OCI-LY7 (cell line): ENCODE measurements around the gene CDK18. TPM values are rescaled to one million over a fixed set of nuclear protein-coding genes. Genes with fewer than 3 reads are reported as not detected.

Experiments
- BruUV-seq: library from RNA; stranded (reverse); fragments of 400-500 nt; replicated peaks from 2 replicates; lab custom pipeline; 2021; lab: Mats Ljungman, UMichigan
- CTCF ChIA-PET: fragments of 300-600 bp; sonication (Branson Sonifier 250); formaldehyde crosslinking; loops from one replicate; lab custom pipeline; 2022; ENCODE audit warnings: antibody characterized with exemption; ENCODE audit not compliant: unreplicated experiment; lab: Charles Lee
- POLR2A ChIA-PET: fragments of 300-600 bp; sonication (Branson Sonifier 250); formaldehyde crosslinking; loops from one replicate; lab custom pipeline; 2022; ENCODE audit warnings: antibody characterized with exemption; lab: Charles Lee
- DNase-seq: peaks from one replicate; pipeline ENCODE4 v3.0.0-alpha.2; 2015; ENCODE audit warnings: low spot score
- H2AFZ ChIP-seq: fragments of 200-600 bp; sonication (generic), shearing (Covaris generic); 2 replicates; pipeline ENCODE4 v1.6.1; 2014; ENCODE audit warnings: mild to moderate bottlenecking, antibody characterized with exemption, low read length, moderate library complexity
- H3K27ac ChIP-seq: fragments of 200-600 bp; sonication (generic); 2 replicates; pipeline ENCODE4 v1.5.1; 2014; ENCODE audit warnings: mixed run types, low read depth, mild to moderate bottlenecking, moderate library complexity, low read length, inconsistent platforms; ENCODE audit not compliant: poor library complexity, severe bottlenecking
- H3K36me3 ChIP-seq: fragments of 200-600 bp; sonication (generic); 2 replicates; pipeline ENCODE4 v1.6.1; 2014; ENCODE audit warnings: mild to moderate bottlenecking, antibody characterized with exemption, low read length, moderate library complexity, mixed read lengths; ENCODE audit not compliant: insufficient read depth
- H3K4me1 ChIP-seq: fragments of 200-600 bp; sonication (generic); 2 replicates; pipeline ENCODE4 v1.5.1; 2014; ENCODE audit warnings: mild to moderate bottlenecking, low read length; ENCODE audit not compliant: insufficient read depth, poor library complexity, severe bottlenecking
- H3K4me2 ChIP-seq: fragments of 200-600 bp; sonication (generic); 2 replicates; pipeline ENCODE4 v1.6.1; 2014; ENCODE audit warnings: mild to moderate bottlenecking, low read length
- H3K4me3 ChIP-seq: fragments of 200-600 bp; sonication (generic); 2 replicates; pipeline ENCODE4 v1.5.1; 2014; ENCODE audit warnings: mild to moderate bottlenecking, low read depth, low read length; ENCODE audit not compliant: poor library complexity, severe bottlenecking
- H3K79me2 ChIP-seq: fragments of 200-600 bp; sonication (generic); 2 replicates; pipeline ENCODE4 v1.6.1; 2016; ENCODE audit warnings: low read depth, mild to moderate bottlenecking, low read length, moderate library complexity, mixed read lengths; ENCODE audit not compliant: insufficient read depth
- H3K9me2 ChIP-seq: fragments of 200-600 bp; sonication (generic); 2 replicates; pipeline ENCODE4 v1.6.1; 2016; ENCODE audit warnings: mild to moderate bottlenecking, low read length, mixed read lengths; ENCODE audit not compliant: insufficient read depth
- H3K9me3 ChIP-seq: fragments of 200-600 bp; sonication (generic); 2 replicates; pipeline ENCODE4 v1.6.1; 2014; ENCODE audit warnings: mild to moderate bottlenecking, mixed run types, low read length, mixed read lengths
- H4K20me1 ChIP-seq: fragments of 200-600 bp; sonication (generic); 2 replicates; pipeline ENCODE4 v1.6.1; 2014; ENCODE audit warnings: mild to moderate bottlenecking, antibody characterized with exemption, low read length, moderate library complexity, mixed read lengths; ENCODE audit not compliant: insufficient read depth
- EZH2phosphoT487 ChIP-seq: fragments of 200-600 bp; sonication (generic); IDR thresholded peaks from 2 replicates; pipeline ENCODE4 v1.6.1; 2018; ENCODE audit warnings: low read depth, borderline replicate concordance, mild to moderate bottlenecking, mixed run types, antibody characterized with exemption, low read length, moderate library complexity, mixed read lengths
- intact Hi-C: fragments of 100-400 bp; cut with micrococcal nuclease; formaldehyde crosslinking; loops from one replicate; pipeline ENCODE4 v1.10.0; 2022; ENCODE audit not compliant: unreplicated experiment
- total RNA-seq, 2 experiments: library from RNA; depleted of rRNA in 1 of 2; stranded (reverse); fragments of >200 nt in 1 of 2; shearing (Covaris generic) in 1 of 2; gene quantifications; 2 replicates each; pipeline ENCODE4 v1.2.3, GENCODE V29; 2014 to 2022
- TF ChIP-seq, protein P1 (sequence below): fragments of 200-600 bp; sonication (generic); conservative IDR thresholded peaks from 2 replicates; pipeline ENCODE4 v1.5.1; 2014; ENCODE audit warnings: mild to moderate bottlenecking, antibody characterized with exemption, low read length, moderate library complexity, mixed read lengths

CDK18 gene
- total RNA-seq, 2 experiments from 2014 or later = 10.1 to 21.2 TPM

DNA sequence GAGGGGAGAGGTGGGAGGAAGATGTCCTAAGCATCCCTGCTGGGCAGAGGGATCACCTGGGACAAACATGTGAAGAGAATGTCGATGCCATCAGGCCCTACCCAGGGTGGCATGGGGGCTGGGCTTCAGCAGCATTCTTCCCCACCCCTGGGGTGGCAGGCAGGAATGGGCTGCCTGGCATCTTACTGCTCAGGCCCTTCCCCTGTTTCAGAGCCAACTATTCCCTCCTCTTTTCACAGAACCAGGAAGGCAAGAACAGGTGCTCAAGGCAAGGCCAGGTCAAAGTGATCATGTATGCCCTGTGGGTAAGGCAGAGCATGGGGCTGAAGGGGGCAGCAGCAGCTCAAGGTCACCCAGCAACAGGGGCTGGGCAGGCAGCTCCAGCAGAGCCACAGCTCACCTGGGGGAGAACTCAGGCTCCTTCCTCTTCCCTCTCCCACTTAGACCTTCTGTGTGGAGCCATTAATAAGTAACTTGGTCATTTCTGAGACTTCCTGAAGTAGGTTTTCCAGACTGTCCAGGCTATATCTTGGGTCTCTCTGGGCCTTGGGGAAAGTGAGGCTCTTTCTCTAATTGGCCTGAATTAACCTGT lies 70.9 kb downstream of the CDK18 start:
- H4K20me1 ChIP-seq = no peaks in the 10 kb centered on the region
- no peak overlapping the region for H3K27ac ChIP-seq
- no peak overlapping the region for H3K4me2 ChIP-seq
- TF ChIP-seq, protein P1, sequence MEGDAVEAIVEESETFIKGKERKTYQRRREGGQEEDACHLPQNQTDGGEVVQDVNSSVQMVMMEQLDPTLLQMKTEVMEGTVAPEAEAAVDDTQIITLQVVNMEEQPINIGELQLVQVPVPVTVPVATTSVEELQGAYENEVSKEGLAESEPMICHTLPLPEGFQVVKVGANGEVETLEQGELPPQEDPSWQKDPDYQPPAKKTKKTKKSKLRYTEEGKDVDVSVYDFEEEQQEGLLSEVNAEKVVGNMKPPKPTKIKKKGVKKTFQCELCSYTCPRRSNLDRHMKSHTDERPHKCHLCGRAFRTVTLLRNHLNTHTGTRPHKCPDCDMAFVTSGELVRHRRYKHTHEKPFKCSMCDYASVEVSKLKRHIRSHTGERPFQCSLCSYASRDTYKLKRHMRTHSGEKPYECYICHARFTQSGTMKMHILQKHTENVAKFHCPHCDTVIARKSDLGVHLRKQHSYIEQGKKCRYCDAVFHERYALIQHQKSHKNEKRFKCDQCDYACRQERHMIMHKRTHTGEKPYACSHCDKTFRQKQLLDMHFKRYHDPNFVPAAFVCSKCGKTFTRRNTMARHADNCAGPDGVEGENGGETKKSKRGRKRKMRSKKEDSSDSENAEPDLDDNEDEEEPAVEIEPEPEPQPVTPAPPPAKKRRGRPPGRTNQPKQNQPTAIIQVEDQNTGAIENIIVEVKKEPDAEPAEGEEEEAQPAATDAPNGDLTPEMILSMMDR = no peak
- TF ChIP-seq EZH2phosphoT487 = no peak
- BruUV-seq = no TSS peak
- DNase-seq = no peak
- H3K4me1 ChIP-seq = no peaks in the 10 kb centered on the region
- no peaks in the 10 kb centered on the region for H3K36me3 ChIP-seq
- intact Hi-C loops = no loop called here
- no peaks in the 10 kb centered on the region for H3K9me3 ChIP-seq
- CTCF ChIA-PET = no interaction called here
- POLR2A ChIA-PET = interaction anchor here (1.1 kb wide), 1 partner anchor 10 kb away, joined by 3 read pairs; no protein-coding TSS in a partner anchor
- H3K9me2 ChIP-seq = no peaks in the 10 kb centered on the region
- H3K4me3 ChIP-seq = no peak overlapping the region
- H3K79me2 ChIP-seq = no peaks in the 10 kb centered on the region
- H2AFZ ChIP-seq = no peak overlapping the region

GRCh38 chr1:205576011-205576410 lies 71.5 kb downstream of the CDK18 start:
- H3K36me3 ChIP-seq = no peaks in the 10 kb centered on the region
- H4K20me1 ChIP-seq = no peaks in the 10 kb centered on the region
- no peak for DNase-seq
- H3K27ac ChIP-seq = no peak overlapping the region
- H3K4me3 ChIP-seq = no peak overlapping the region
- no peak for TF ChIP-seq EZH2phosphoT487
- TF ChIP-seq, protein P1 = no peak
- H2AFZ ChIP-seq = no peak overlapping the region
- no peaks in the 10 kb centered on the region for H3K9me3 ChIP-seq
- no peaks in the 10 kb centered on the region for H3K4me1 ChIP-seq
- no TSS peak for BruUV-seq
- intact Hi-C loops = no loop called here
- no peak overlapping the region for H3K4me2 ChIP-seq
- ChIA-PET CTCF (no interaction called here), POLR2A (no interaction called here)
- H3K79me2 ChIP-seq = no peaks in the 10 kb centered on the region
- no peaks in the 10 kb centered on the region for H3K9me2 ChIP-seq
